OCI-LY7 (cell line): Measurements from ENCODE around the gene HNRNPH3.

Experiments
- EZH2phosphoT487 ChIP-seq: fragments of 200-600 bp; sonication (generic); IDR thresholded peaks from 2 replicates; pipeline ENCODE4 v1.6.1; 2018; ENCODE audit warnings: low read depth, borderline replicate concordance, mild to moderate bottlenecking, mixed run types, antibody characterized with exemption, low read length, moderate library complexity, mixed read lengths
- TF ChIP-seq, protein P1 (sequence below): fragments of 200-600 bp; sonication (generic); conservative IDR thresholded peaks from 2 replicates; pipeline ENCODE4 v1.5.1; 2014; ENCODE audit warnings: mild to moderate bottlenecking, antibody characterized with exemption, low read length, moderate library complexity, mixed read lengths

DNA sequence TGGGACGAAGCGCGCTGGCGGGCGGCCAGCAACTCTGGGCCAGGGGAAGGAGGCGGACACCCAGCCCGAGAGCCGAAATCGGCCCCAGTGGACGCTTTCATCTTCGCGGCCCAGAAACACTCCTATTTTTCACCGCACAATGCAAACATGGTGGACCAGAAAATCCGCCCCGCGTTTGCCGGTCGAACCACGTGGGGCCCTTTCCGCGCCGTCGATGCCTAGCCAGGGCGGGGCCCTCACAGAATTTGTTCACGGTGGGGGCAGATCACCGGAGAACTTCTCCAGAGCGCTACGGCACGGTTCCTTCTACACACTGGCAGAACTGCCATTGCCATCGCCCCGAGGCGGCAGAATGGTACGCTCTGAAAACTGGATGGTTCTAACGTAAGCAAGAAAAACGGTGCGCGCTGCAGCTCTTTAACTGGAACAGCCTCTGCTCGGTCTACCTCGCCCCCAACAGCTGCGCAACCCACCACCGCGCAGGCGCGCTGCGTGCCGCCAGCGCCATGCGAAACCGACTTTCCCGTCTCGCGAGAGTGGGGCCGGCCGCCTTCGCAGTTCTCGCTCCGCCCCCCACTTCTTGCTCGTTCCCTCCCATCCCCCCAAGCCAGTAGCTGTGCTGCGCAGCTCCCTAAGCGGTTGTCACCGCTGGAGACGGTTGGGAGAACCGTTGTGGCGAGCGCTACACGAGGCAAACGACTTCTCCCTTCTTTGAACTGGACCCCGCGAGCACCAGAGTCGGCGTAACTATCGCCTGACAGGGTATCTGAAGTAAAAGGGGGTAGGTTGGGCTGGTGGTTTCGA lies at the start of gene HNRNPH3:
- TF ChIP-seq, protein P1, sequence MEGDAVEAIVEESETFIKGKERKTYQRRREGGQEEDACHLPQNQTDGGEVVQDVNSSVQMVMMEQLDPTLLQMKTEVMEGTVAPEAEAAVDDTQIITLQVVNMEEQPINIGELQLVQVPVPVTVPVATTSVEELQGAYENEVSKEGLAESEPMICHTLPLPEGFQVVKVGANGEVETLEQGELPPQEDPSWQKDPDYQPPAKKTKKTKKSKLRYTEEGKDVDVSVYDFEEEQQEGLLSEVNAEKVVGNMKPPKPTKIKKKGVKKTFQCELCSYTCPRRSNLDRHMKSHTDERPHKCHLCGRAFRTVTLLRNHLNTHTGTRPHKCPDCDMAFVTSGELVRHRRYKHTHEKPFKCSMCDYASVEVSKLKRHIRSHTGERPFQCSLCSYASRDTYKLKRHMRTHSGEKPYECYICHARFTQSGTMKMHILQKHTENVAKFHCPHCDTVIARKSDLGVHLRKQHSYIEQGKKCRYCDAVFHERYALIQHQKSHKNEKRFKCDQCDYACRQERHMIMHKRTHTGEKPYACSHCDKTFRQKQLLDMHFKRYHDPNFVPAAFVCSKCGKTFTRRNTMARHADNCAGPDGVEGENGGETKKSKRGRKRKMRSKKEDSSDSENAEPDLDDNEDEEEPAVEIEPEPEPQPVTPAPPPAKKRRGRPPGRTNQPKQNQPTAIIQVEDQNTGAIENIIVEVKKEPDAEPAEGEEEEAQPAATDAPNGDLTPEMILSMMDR: no peak
- TF ChIP-seq EZH2phosphoT487: no peak
